ENCODE data around the gene ZG16B.

ZG16B gene

GRCh38 chr16:2786061-2786825 lies 43.9 kb upstream of the ZG16B start:
- H3K4me3 ChIP-seq (ENCODE audit: low read depth, low read length) = no peak overlapping the region
- no peak for TF ChIP-seq CTCF (IDR thresholded peaks at IDR 0.05; ENCODE audit: low read depth, low read length)

GRCh38 chr16:2786826-2787151 lies 43.3 kb upstream of the ZG16B start:
- H3K4me3 ChIP-seq (ENCODE audit: low read depth, low read length) = no peak overlapping the region
- TF ChIP-seq CTCF (IDR thresholded peaks at IDR 0.05; ENCODE audit: low read depth, low read length) = no peak

GRCh38 chr16:2787406-2787805 lies 42.7 kb upstream of the ZG16B start, which contains the start of gene PRSS33:
PRSS33 (minus strand) TSS chr16:2787560; CDS start chr16:2786547, 1,013 bp downstream.
- no peak within 1 kb of the TSS for H3K4me3 ChIP-seq (ENCODE audit: low read depth, low read length)
- TF ChIP-seq CTCF (IDR thresholded peaks at IDR 0.05; ENCODE audit: low read depth, low read length) = no peak

- no peak overlapping the region for H3K4me3 ChIP-seq (ENCODE audit: low read depth, low read length)
- TF ChIP-seq CTCF (IDR thresholded peaks at IDR 0.05; ENCODE audit: low read depth, low read length) = no peak
Measured at GRCh38 chr16:2787961-2788360, 42.1 kb upstream of the ZG16B start.

- no peak for TF ChIP-seq CTCF (IDR thresholded peaks at IDR 0.05; ENCODE audit: low read depth, low read length)
- H3K4me3 ChIP-seq (ENCODE audit: low read depth, low read length) = no peak overlapping the region
Measured at GRCh38 chr16:2790631-2791030, 39.5 kb upstream of the ZG16B start.

- no peak for TF ChIP-seq CTCF (IDR thresholded peaks at IDR 0.05; ENCODE audit: low read depth, low read length)
- H3K4me3 ChIP-seq (ENCODE audit: low read depth, low read length) = no peak overlapping the region
Measured at GRCh38 chr16:2791174-2791573, 38.9 kb upstream of the ZG16B start.

- H3K4me3 ChIP-seq (ENCODE audit: low read depth, low read length) = no peak overlapping the region
- no peak for TF ChIP-seq CTCF (IDR thresholded peaks at IDR 0.05; ENCODE audit: low read depth, low read length)
Measured at GRCh38 chr16:2792940-2793339, 37.2 kb upstream of the ZG16B start.

All from WI38 (cell line).